Measurements from ENCODE around the gene WWP2.
"Not testable (repeated sequence)": the region's sequence is repeated elsewhere in the genome, so short reads cannot be mapped to it uniquely, and the experiment has no call there.

The WWP2 gene

GRCh38 chr16:69931631-69932030, 169.5 kb downstream of the WWP2 start:
- DNase-seq = no peak

- DNase-seq = no peak
Measured at GRCh38 chr16:69932228-69932627, 170.1 kb downstream of the WWP2 start.

GRCh38 chr16:69932691-69933392, 170.7 kb downstream of the WWP2 start:
- DNase-seq = no peak

GRCh38 chr16:69934044-69934443, 171.9 kb downstream of the WWP2 start:
- no peak for DNase-seq

GRCh38 chr16:69934751-69935150, 172.6 kb downstream of the WWP2 start:
- no peak for DNase-seq

GRCh38 chr16:69935278-69935711, 173.2 kb downstream of the WWP2 start:
- no peak for DNase-seq

- DNase-seq = no peak
Measured at GRCh38 chr16:69935740-69936139, 173.6 kb downstream of the WWP2 start.

- DNase-seq = no peak
Measured at GRCh38 chr16:69936252-69936651, 174.1 kb downstream of the WWP2 start.

GRCh38 chr16:69936751-69937211, 174.6 kb downstream of the WWP2 start:
- no peak for DNase-seq

- no peak for DNase-seq
Measured at GRCh38 chr16:69937465-69937951, 175.4 kb downstream of the WWP2 start.

- no peak for DNase-seq
Measured at GRCh38 chr16:69938981-69939820, 177.1 kb downstream of the WWP2 start.

- no peak for DNase-seq
Measured at GRCh38 chr16:69939821-69940585, 177.9 kb downstream of the WWP2 start.

GRCh38 chr16:69940676-69941075, 178.5 kb downstream of the WWP2 start:
- no peak for DNase-seq

GRCh38 chr16:69941251-69942098, 179.3 kb downstream of the WWP2 start:
- DNase-seq = no peak

- no peak for DNase-seq
Measured at GRCh38 chr16:69942099-69942491, 180.0 kb downstream of the WWP2 start.

- DNase-seq = no peak
Measured at GRCh38 chr16:69942627-69943170, 180.6 kb downstream of the WWP2 start.

GRCh38 chr16:69943241-69944036, 181.3 kb downstream of the WWP2 start:
- DNase-seq = peak; percentile 6

GRCh38 chr16:69950411-69950810, 188.3 kb downstream of the WWP2 start:
- DNase-seq = not testable (repeated sequence)

GRCh38 chr16:69951017-69951671, 189.0 kb downstream of the WWP2 start, which contains the start of gene CLEC18A:
CLEC18A (plus strand) TSS chr16:69951334; CDS start chr16:69951367, 33 bp downstream.
- DNase-seq = not testable (repeated sequence)

GRCh38 chr16:69951672-69952031, 189.5 kb downstream of the WWP2 start:
- not testable (repeated sequence) for DNase-seq

Data from NCI-H187 treated with DMSO at 0.1 percent for 48 hours (cell line).